Endothelial cell of umbilical vein (primary cell): ENCODE results near the gene TMEM131. TPM values are rescaled to one million over a fixed set of nuclear protein-coding genes. Genes with fewer than 3 reads are reported as not detected.

Experiments used
- BruUV-seq: library from RNA; stranded (reverse); fragments of 400-500 nt; replicated peaks from 2 replicates; lab custom pipeline; 2021; lab: Mats Ljungman, UMichigan
- CTCF ChIA-PET: fragments of 300-600, 350-600 bp; sonication (Branson Sonifier 250); formaldehyde crosslinking; loops from one replicate; lab custom pipeline; 2021; ENCODE audit warnings: antibody characterized with exemption, inconsistent platforms; lab: Charles Lee
- POLR2A ChIA-PET: fragments of 300-600, 350-600 bp; sonication (Branson Sonifier 250); formaldehyde crosslinking; loops from one replicate; lab custom pipeline; 2021; ENCODE audit warnings: antibody characterized with exemption, inconsistent platforms; lab: Charles Lee
- DNase-seq: peaks from one replicate; pipeline ENCODE4 v3.0.0-alpha.2; 2011; ENCODE audit warnings: low read depth, low spot score
- FAIRE-seq: peaks from 2 replicates; lab custom pipeline; 2011; peaks lifted over from hg19 to GRCh38; lab: Jason Lieb, UNC
- H2AFZ ChIP-seq: 2 replicates; pipeline ENCODE4 v1.6.0; 2012; ENCODE audit warnings: low read depth, low read length, control low read depth, inconsistent platforms
- H3K27ac ChIP-seq: 2 replicates; pipeline ENCODE4 v1.5.1; 2011; ENCODE audit warnings: low read depth, mild to moderate bottlenecking, control low read depth, low read length, moderate library complexity; ENCODE audit not compliant: insufficient read depth
- H3K27me3 ChIP-seq, 2 experiments: 2 replicates each; pipeline versions ENCODE4 v1.6.0 to v1.6.1; 2011; ENCODE audit warnings: low read length in 2 of 2, mixed read lengths in 1 of 2; ENCODE audit not compliant: control insufficient read depth in 2 of 2, insufficient read depth in 2 of 2
- H3K36me3 ChIP-seq, 2 experiments: 2 replicates in 1 of 2; 3 replicates in 1 of 2; pipeline ENCODE4 v1.5.1; 2011; ENCODE audit warnings: low read length in 2 of 2, mild to moderate bottlenecking in 1 of 2, moderate library complexity in 1 of 2; ENCODE audit not compliant: control insufficient read depth in 2 of 2, insufficient read depth in 2 of 2; ENCODE audit errors: extremely low read depth in 1 of 2
- H3K4me1 ChIP-seq: 3 replicates; pipeline ENCODE4 v1.5.1; 2011; ENCODE audit warnings: mild to moderate bottlenecking, low read length; ENCODE audit not compliant: control insufficient read depth, insufficient read depth; ENCODE audit errors: extremely low read depth
- H3K4me2 ChIP-seq: 2 replicates; pipeline ENCODE4 v1.6.1; 2011; ENCODE audit warnings: low read length, control low read depth, mixed read lengths; ENCODE audit not compliant: insufficient read depth
- H3K4me3 ChIP-seq, 3 experiments: fragments of 200-600 bp in 1 of 3; sonication (generic), shearing (Covaris generic) in 1 of 3; replicated peaks in 1 of 3; 2 replicates each; pipeline ENCODE4 v1.5.1; 2011 to 2016; ENCODE audit warnings: control low read depth in 3 of 3, low read length in 3 of 3, mild to moderate bottlenecking in 2 of 3, inconsistent platforms in 1 of 3, low read depth in 1 of 3, moderate library complexity in 1 of 3; ENCODE audit not compliant: insufficient read depth in 1 of 3
- H3K79me2 ChIP-seq: 2 replicates; pipeline ENCODE4 v1.6.0; 2012; ENCODE audit warnings: low read length, inconsistent platforms; ENCODE audit not compliant: control insufficient read depth, insufficient read depth
- H3K9ac ChIP-seq: replicated peaks from 2 replicates; pipeline ENCODE3; 2011; ENCODE audit warnings: low read length, control low read depth; ENCODE audit not compliant: insufficient read depth; ENCODE audit errors: extremely low read depth
- H3K9me1 ChIP-seq: replicated peaks from 3 replicates; pipeline ENCODE4 v1.6.0; 2011; ENCODE audit warnings: mild to moderate bottlenecking, low read length; ENCODE audit not compliant: control insufficient read depth, insufficient read depth; ENCODE audit errors: extremely low read depth
- H3K9me3 ChIP-seq: replicated peaks from 2 replicates; pipeline ENCODE4 v1.5.1; 2012; ENCODE audit warnings: low read length, inconsistent platforms; ENCODE audit not compliant: control insufficient read depth, insufficient read depth
- H4K20me1 ChIP-seq: replicated peaks from 2 replicates; pipeline ENCODE3; 2011; ENCODE audit warnings: mild to moderate bottlenecking, low read length; ENCODE audit not compliant: control insufficient read depth, insufficient read depth; ENCODE audit errors: extremely low read depth
- CTCF ChIP-seq, 2 donors: IDR thresholded peaks; 1 replicate in 1 of 2; 2 replicates in 1 of 2; pipeline ENCODE4 v1.5.1; 2011; ENCODE audit warnings: low read length in 2 of 2, mild to moderate bottlenecking in 2 of 2, moderate library complexity in 2 of 2, control low read depth in 1 of 2, inconsistent platforms in 1 of 2, low read depth in 1 of 2; ENCODE audit not compliant: insufficient read depth in 1 of 2; ENCODE audit errors: extremely low read depth in 1 of 2
- EZH2 ChIP-seq: IDR thresholded peaks from 2 replicates; pipeline ENCODE4 v1.6.1; 2012; ENCODE audit warnings: borderline replicate concordance, low read depth, mild to moderate bottlenecking, moderate library complexity, low read length, inconsistent platforms; ENCODE audit not compliant: severe bottlenecking
- FOS ChIP-seq: IDR thresholded peaks from 2 replicates; pipeline ENCODE4 v1.6.1; 2011; ENCODE audit warnings: mild to moderate bottlenecking, low read length, moderate library complexity, borderline replicate concordance; ENCODE audit not compliant: insufficient read depth
- GATA2 ChIP-seq: IDR thresholded peaks from 2 replicates; pipeline ENCODE4 v1.7.0; 2011; ENCODE audit warnings: low read depth, mild to moderate bottlenecking, moderate library complexity, mixed read lengths, low read length; ENCODE audit not compliant: insufficient read length, insufficient read depth
- JUN ChIP-seq: IDR thresholded peaks from 2 replicates; pipeline ENCODE4 v1.6.1; 2011; ENCODE audit warnings: borderline replicate concordance, low read depth; ENCODE audit not compliant: insufficient read length, insufficient read depth
- MAX ChIP-seq: IDR thresholded peaks from 2 replicates; pipeline ENCODE4 v1.6.1; 2011; ENCODE audit not compliant: insufficient read depth, insufficient read length
- MYC ChIP-seq: IDR thresholded peaks from one replicate; pipeline ENCODE4 v1.6.1; 2011; ENCODE audit warnings: mild to moderate bottlenecking, low read depth, low read length
- POLR2A ChIP-seq: IDR thresholded peaks from 2 replicates; pipeline ENCODE4 v1.6.1; 2012; ENCODE audit warnings: low read depth, mild to moderate bottlenecking, control low read depth, low read length
- POLR2AphosphoS5 ChIP-seq: IDR thresholded peaks from 2 replicates; pipeline ENCODE4 v1.6.1; 2012; ENCODE audit warnings: low read depth, mild to moderate bottlenecking, control low read depth, low read length, moderate library complexity; ENCODE audit not compliant: insufficient read depth
- dilution Hi-C: fragments of 300-500 bp; cut with MboI; formaldehyde crosslinking; loops from one replicate; pipeline ENCODE4 v1.15.0; 2019; ENCODE audit warnings: low sequenced_read_pairs; ENCODE audit not compliant: extremely low pct_ligation_motif_present
- intact Hi-C: fragments of 100-400 bp; cut with micrococcal nuclease; formaldehyde crosslinking; loops from one replicate; pipeline ENCODE4 v1.10.0; 2022
- polyA plus RNA-seq, 4 experiments: library from polyadenylated mRNA; depleted of rRNA in 3 of 4; stranded (reverse) in 3 of 4; unstranded in 1 of 4; fragments of >200 nt; gene quantifications; 2 replicates each; pipeline versions ENCODE4 v1.2.1 to v1.2.3, GENCODE V29; 2011 to 2012; ENCODE audit warnings: missing spikeins in 1 of 4
- total RNA-seq: library from RNA; stranded (reverse); gene quantifications from 2 replicates; pipeline ENCODE4 v1.2.3, GENCODE V29; 2021

TMEM131 gene
- total and polyA plus RNA-seq, 2 donors (not counting 3 experiments of a cell fraction or from before 2014, with no cell fraction given): 12.2 to 28.6 TPM

- TF ChIP-seq MYC (no peak), EZH2 (no peak), POLR2A (no peak), CTCF (IDR thresholded peaks at IDR 0.05; ENCODE audit: extremely low read depth in 1 of 2, insufficient read depth in 1 of 2, low read depth in 1 of 2, low read length in 2 of 2) (no peak), POLR2AphosphoS5 (no peak), JUN (no peak), GATA2 (no peak), MAX (no peak), FOS (no peak)
- Histone ChIP-seq H3K9ac (no peak overlapping the region), H3K36me3 (no peaks in the 10 kb centered on the region), H3K4me2 (no peak overlapping the region), H3K79me2 (peaks cover 12% of the 10 kb centered on the region), H4K20me1 (peaks cover 3% of the 10 kb centered on the region), H3K4me1 (no peaks in the 10 kb centered on the region), H3K27ac (no peak overlapping the region), H3K9me1 (no peaks in the 10 kb centered on the region), H3K4me3 (no peak overlapping the region), H2AFZ (no peak overlapping the region), H3K27me3 (no peaks in the 10 kb centered on the region), H3K9me3 (no peaks in the 10 kb centered on the region)
- FAIRE-seq (no peak), DNase-seq (no peak)
- POLR2A ChIA-PET: no interaction called here
- CTCF ChIA-PET: no interaction called here
- intact Hi-C loops: no loop called here
- BruUV-seq: no TSS peak
- dilution Hi-C loops: no loop called here
These were observed 34.2 kb downstream of the TMEM131 start for GRCh38 chr2:97961534-97961933.
